Left renal pelvis (tissue), 4 donors: ENCODE results near the gene B3GNT2. TPM values are rescaled to one million over a fixed set of nuclear protein-coding genes. Genes with fewer than 3 reads are reported as not detected.
"Not testable (repeated sequence)": the region's sequence is repeated elsewhere in the genome, so short reads cannot be mapped to it uniquely, and the experiment has no call there.

Experiments
- DNase-seq, 4 donors: peaks; one replicate each; pipeline ENCODE4 v3.0.0-alpha.2; 2013; ENCODE audit warnings: low read depth in 4 of 4, low spot score in 3 of 4
- polyA plus RNA-seq, 4 donors: library from polyadenylated mRNA; unstranded; fragments of 120-200 nt; gene quantifications; one replicate each; pipeline ENCODE4 v1.2.1, GENCODE V29; 2013; ENCODE audit not compliant: insufficient read length in 4 of 4

The B3GNT2 gene
- polyA plus RNA-seq, 4 donors = 22.9 to 39.7 (median 33.3) TPM

DNA sequence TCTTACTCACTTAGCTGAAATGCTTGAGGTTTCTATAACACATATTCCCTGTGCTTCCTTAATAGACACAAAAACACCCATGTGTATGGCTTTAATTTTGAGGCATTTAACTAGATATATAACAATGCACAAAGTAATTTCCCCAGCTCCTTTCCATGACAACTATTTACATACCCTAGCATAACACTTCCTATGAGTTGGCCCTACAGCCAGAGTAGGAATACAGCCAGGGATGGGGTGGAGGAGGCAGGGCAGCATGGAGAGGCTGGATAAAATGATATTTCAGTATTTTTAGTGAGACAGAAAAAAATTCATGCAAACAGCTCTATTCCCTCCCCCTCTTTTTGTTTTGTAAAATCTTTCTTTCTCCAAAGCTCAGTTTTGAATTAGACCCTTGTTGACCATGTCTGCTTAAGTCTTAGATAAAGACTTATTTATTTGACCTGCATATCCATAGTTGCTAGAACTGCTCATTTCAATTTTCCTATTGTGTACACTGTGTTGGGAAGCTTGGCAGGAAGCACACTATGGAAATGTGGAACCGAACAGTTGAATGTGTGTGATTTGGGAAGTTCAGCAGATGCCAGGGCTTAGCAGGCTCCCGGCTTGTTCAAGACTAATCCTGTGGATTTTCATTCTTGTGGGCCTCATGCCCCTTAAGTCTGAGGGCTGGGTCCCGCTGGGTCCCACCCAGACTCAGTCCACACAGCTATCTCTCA, 11.2 kb upstream of the B3GNT2 start:
- no peak for DNase-seq

GRCh38 chr2:62185475-62186155, 10.3 kb upstream of the B3GNT2 start:
- no peak for DNase-seq

- DNase-seq = no peak
Measured at GRCh38 chr2:62186156-62186905, 9.6 kb upstream of the B3GNT2 start.

- no peak for DNase-seq
Measured at GRCh38 chr2:62187246-62187645, 8.7 kb upstream of the B3GNT2 start.

GRCh38 chr2:62188416-62188815, 7.5 kb upstream of the B3GNT2 start:
- DNase-seq = no peak

- no peak for DNase-seq
Measured at GRCh38 chr2:62189196-62189595, 6.7 kb upstream of the B3GNT2 start.

DNA sequence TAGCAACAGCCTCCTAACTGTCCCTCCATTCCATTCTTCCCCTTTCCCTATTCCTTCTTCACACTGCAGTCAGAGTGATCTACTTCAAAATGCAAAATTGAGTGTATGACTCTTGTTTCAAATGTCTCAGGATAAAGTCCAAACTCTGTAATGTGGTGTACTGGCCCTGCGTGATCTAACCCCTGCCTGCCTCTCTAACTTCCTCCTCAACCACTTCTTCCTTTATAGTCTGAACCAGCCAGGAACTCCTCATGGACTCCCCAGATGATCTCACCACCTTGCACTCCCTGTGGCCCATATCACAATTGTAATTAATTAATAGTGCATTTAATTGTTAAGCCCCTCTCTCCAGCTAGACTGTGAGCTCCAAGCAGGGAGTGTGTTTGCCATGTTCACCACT, 3.1 kb upstream of the B3GNT2 start:
- no peak for DNase-seq

DNA sequence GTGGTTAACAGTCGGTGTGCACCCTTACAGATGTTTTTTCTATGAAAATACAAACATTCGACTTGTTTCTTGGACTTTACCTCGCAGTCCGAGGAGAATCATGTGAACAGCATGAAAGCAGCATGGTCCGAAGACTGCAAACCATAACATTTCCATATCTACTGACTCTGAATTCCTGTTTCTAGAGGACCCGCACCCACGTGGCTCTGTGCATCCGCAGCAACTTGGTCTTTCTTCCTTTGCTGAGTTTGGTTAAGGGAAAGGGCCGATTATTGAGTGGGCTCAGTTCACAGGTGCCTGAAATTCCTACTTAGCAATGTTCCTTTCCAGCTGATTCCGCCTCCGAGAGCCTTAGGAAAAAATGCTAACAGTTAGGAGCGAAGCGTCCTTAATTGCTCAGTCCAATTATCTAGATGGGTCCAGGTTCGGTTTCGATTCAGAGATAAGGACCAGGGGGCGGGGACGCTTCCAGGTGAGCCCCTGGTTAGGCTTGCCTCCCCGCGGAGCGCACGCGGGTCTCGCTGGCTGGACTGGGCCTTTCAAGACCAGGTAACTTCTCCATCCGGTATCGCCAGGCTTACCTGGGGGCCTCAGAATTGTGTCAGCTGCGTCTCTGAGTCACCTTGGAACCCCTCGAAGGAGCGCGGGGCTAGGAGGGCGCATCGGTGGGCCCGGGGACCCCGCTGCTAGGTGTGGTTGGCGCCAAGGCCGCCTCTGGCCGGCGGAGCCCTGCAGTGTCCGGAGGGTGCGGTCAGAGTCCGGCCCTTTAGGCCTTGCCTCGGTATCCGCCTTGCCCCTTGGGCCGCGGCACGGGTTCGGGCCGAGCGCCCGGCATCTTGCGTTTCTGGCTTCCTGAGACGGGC, 1.1 kb upstream of the B3GNT2 start:
- DNase-seq = no peak

DNA sequence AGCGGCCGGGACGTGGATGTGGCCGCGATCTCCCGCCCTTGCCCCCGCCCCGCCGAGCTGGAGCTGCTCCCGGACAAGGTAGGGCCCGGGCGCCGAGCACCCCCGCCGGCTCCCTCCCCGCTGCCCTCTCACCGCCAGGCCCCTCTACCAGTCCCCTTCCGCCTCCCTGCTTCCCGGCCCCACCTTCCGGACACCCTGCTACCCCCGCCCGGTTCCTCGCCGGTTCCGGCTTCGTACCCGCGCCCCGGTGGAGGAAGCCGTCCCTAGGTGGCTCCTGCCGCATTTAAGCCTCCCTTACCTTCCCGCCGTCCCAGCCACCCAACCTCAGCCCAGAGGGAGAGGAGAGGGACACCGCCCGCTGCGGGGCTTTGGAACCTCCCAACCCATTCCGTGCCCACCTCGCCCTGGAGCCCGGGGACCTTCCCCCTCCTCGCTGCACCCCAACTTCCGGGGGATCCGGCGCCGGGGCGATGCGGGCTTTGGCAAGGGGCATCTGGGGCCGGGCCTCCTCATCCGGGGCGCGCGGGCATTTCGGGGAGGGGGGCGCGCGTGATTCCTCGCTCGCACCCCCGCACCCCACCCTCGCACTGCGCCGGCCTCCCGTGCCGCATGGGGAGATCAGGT, 475 bp downstream of the B3GNT2 start:
- peak in 1 of 4 donors; percentile 23 for DNase-seq

DNA sequence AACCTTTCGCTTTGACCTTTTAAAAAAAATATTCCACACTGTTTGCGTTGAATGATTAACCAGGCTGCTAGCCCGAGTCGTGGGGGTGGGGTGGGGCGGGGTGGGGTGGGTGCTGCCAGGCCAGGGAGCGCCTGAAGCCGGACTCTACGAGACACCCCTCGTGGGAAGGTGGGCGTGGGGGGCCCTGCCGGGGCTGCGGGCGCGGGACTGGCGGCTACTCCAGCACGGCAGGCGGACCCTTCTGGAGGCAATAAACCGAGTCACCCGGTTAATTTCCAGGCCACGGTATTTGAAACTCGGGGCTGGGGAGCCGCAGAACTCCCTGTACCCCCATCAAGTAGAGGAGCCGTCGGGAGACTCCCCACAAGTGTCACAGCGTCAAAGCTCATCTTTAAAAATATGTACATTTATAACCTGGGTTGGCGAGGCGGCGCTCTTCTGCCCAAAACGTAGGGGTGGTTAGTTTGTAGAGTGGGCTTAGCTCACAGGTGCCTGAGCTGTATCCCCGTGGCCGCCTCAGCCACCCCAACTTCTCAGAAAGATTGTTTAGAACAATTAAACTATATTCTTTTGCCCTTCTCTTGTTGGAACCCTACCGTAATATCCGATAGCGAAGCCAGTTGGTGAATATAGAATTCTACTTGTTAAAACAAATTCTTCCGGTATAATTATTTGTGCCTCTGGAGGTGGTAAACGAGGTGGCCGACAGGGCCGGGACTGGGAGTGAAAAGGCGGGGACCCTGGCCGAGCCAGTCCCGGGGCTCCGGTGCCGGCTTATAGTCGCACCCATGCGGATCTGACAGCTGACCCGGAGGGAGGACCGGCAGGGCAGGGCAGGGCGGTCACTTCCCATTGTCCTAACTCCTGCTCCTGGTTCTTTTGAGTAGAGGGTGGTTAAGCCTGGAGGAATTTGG, 1.4 kb downstream of the B3GNT2 start:
- peak in 1 of 4 donors; percentile 14 for DNase-seq

- no peak for DNase-seq
Measured at GRCh38 chr2:62197925-62198633, 2.2 kb downstream of the B3GNT2 start.

- not testable (repeated sequence) for DNase-seq
Measured at GRCh38 chr2:62198854-62199253, 2.9 kb downstream of the B3GNT2 start.

GRCh38 chr2:62199392-62200125, 3.6 kb downstream of the B3GNT2 start:
- no peak for DNase-seq

DNA sequence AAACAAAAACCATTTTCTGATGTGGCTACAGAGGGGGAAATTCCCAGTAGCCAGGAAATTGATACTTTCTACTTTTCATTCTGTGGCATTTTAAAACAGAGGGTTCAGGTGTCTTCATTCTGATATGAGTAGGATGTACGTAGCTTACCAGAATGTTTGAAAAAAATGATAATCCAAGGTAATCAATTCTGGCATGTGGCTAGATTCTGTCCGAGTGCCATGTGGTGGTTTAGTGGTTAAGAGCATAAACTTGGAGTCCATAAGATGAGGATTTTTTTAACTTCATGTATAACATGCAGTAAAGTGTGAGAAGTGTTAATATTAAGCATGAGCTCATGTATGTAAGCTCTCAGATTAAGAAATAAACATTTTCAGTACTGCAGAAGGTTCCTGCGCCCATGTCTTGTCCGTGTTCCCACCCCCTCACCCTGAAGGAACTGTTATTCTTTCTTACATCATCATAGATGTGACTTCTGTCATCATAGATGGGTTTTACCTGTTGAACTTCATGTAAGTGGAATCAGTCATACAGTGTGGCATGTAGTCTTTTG, 4.5 kb downstream of the B3GNT2 start:
- no peak for DNase-seq

- no peak for DNase-seq
Measured at GRCh38 chr2:62200868-62201267, 5.0 kb downstream of the B3GNT2 start.

- DNase-seq = no peak
Measured at GRCh38 chr2:62201307-62201706, 5.4 kb downstream of the B3GNT2 start.

- no peak for DNase-seq
Measured at GRCh38 chr2:62202019-62202722, 6.3 kb downstream of the B3GNT2 start.
